GM21529 (cell line): Measurements from ENCODE around the gene ANAPC1.
A peak's percentile ranks its signal among the peaks of the same experiment; 100 is the strongest.
"Not testable (repeated sequence)": the region's sequence is repeated elsewhere in the genome, so short reads cannot be mapped to it uniquely, and the experiment has no call there.

Source experiments
- ATAC-seq: cut with Tn5 transposase; IDR thresholded peaks from one replicate; pipeline ENCODE4 v1.9.1; 2021; ENCODE audit not compliant: unreplicated experiment

ANAPC1 gene

GRCh38 chr2:111883661-111884591, at the start of gene ANAPC1:
ANAPC1 (minus strand) TSS chr2:111884193; CDS start chr2:111880825, 3,368 bp downstream.
- peak; percentile 87 for ATAC-seq

- no peak for ATAC-seq
These were observed 48.9 kb upstream of the ANAPC1 start for GRCh38 chr2:111932841-111933291.

GRCh38 chr2:111930875-111931274, 46.9 kb upstream of the ANAPC1 start:
- ATAC-seq: no peak

GRCh38 chr2:111930409-111930808, 46.4 kb upstream of the ANAPC1 start:
- no peak for ATAC-seq

DNA sequence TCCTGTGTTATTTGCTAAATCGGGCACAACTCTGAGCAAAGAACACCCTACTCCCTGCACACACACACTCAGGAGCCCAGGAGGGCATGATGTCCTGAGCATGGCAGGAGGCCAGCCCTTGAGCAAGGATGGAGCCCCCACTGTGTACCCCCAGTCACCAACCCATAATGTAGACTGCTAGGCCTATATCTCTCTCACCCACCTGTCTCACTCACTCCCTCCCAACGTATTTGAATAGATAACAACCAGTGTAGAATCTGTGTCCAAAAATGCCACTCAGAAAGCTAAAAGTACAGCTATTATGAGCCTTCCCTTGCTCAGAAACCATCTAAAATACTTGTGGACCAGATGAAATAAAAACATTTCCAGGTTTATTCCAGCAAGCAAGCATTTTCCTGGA, 43.7 kb upstream of the ANAPC1 start:
- ATAC-seq: no peak

GRCh38 chr2:111924617-111925107, 40.7 kb upstream of the ANAPC1 start:
- no peak for ATAC-seq

DNA sequence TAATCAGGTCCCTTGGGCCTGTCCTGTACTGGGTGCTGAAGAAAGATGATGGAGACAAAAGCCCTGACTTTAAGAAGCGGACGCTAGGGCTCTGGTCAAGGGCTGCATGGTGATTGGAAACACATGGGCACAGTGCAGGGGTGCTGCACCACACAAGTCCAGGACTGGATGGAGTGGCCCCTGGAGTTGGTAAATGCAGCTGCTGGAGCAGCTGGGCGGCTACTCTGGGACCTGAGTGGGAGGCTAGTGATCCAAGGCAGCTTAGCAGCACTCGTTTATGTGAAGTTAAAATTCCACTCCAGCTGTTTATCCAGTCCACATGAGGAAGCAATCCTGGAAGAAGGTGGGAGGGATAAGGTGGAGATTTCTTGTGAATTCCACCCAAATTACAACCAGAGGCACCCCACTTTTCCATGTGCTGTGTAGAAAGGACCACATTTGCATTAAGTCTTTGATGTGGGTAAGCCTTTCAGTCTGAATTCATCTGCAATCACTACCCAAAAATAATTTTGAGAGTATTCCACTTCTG, 39.3 kb upstream of the ANAPC1 start:
- ATAC-seq: no peak

DNA sequence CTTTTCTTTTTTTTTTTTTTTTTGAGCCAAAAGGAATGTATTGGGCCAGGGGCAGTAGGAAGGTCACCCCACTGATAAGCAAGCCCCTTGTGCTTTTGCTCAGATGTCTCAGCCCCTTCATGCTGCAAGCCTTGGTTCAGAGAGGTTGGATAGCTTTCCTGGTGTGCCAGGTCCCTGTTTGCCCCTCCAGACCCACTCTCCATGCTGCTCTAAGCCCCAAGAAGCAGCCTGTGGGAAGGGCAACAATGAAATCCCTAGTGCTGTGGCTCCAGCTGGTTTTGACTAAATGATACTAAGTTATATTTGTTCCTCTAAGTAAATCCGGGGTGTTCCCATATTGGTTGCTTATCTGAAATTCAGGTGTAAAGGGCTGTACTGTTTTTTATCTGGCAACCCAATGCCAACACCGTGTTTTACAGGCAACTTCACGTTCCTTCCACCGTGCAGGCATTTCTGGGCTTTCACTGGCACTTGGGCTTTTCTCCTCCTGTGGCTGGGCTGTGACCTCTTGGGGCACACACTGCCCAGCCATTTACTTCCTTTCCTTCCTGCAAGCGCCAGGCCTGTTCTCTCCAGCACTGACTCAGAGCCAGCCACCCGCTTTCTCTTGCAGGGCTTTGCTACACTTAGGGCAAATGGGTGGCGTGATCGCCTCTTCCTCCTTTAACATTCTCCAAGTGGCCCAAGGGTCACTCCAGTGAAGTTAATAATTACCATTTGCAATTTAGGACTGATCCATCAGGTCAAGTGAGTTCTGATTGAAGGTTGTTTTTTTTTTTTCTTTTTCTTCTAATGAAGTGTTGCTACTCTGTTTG, 36.0 kb upstream of the ANAPC1 start:
- no peak for ATAC-seq

DNA sequence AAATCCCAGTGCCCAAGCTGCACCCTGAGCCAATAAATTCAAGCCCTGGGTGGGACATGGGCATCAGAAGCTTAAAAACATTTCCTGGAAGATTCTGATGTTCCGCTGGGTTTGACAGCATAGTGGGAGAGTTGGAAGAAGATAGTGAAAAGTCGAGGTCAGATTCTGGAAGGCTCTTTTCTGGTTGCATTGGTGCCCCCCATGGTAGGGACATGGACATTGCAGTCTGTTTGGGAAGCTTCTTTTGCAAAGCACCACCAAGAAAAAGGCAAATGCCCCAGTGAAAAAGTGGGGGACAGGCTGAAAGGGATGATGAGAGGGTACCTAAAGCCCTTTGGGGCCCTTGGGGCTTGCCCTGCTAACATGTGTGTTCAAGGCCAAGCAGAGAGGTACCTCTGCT, 35.4 kb upstream of the ANAPC1 start:
- no peak for ATAC-seq

- no peak for ATAC-seq
These were observed 34.4 kb upstream of the ANAPC1 start for GRCh38 chr2:111918383-111918806.

- ATAC-seq: no peak
These were observed 33.1 kb upstream of the ANAPC1 start for GRCh38 chr2:111917106-111917505.

DNA sequence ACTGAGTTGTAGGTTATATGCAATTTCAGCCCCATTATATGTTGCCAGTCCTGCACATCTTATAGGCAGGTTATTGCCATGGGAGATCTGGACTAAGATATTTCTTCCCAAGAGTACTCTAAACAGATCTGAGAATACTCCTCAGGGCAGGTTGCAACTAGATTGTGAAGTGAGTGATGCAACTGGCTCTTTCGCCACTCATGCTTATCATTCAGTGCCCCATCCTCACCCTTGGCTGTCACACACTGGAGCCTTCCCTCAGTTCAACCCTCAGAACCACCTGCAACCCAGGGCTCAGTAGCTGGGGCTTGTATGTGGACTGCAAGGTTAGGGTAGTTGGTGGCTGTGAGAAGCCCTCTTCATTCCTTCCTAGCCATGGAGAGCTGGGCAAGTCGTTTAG, 28.6 kb upstream of the ANAPC1 start:
- no peak for ATAC-seq

DNA sequence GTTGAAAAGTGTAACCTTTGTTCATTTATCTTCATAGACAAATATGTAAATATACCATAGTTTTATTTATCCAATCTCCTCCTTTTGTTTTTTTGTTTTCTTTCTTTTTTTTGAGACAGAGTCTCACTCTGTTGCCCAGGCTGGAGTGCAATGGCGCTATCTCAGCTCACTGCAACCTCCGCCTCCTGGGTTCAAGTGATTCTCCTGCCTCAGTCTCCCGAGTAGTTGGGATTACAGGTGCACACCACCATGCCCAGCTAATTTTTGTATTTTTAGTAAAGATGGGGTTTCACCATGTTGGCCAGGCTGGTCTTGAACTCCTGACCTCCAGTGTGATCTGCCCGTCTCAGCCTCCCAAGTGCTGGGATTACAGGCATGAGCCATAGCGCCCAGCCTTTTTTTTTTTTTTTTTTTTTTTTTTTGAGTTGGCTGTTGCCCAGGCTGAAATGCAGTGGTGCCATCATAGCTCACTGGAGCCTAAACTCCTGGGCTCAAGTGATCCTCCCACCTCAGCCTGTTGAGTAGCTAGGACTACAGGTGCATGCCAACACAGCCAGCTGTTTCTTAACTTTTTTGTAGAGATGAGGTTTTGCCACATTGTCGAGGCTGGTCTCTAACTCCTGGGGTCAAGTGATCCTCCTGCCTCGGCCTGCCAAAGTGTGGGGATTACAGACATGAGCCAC, 27.4 kb upstream of the ANAPC1 start:
- ATAC-seq: not testable (repeated sequence)

- no peak for ATAC-seq
These were observed 26.8 kb upstream of the ANAPC1 start for GRCh38 chr2:111910609-111911277.

DNA sequence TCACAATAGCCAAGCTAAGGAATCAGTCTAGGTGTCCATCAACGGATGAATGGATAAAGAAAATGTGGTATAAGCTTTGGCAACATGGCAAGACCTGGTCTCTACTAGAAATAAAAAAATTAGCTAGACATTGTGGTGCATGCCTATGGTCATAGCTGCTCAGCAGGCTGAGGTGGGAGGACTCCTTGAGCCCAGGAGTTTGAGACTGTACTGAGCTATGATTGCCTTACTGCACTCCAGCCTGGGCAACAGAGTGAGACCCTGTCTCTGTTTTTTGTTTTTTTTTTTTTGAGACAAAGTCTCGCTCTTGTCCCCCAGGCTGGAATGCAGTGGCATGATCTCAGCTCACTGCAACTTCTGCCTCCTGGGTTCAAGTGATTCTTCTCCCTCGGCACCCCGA, 26.0 kb upstream of the ANAPC1 start:
- not testable (repeated sequence) for ATAC-seq

DNA sequence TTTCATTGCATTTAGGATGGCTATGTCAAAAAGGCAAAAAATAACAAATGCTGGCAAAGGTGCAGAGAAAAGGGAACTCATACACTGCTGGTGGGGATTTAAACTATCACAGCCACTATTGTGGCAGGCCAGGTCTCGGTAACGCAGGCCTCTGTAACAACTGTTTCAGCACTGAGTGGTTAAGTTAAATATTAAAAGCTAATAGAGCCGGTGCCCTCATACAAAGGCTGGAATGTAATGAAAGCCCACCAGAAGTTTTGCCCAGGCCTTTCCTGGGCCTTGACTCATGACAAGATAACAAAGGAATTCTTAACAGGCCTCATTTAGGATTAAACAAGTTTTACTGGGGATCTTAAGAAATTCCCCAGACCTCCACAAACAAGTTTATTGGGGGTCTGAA, 25.1 kb upstream of the ANAPC1 start:
- no peak for ATAC-seq

GRCh38 chr2:111908578-111908977, 24.6 kb upstream of the ANAPC1 start:
- ATAC-seq: no peak

DNA sequence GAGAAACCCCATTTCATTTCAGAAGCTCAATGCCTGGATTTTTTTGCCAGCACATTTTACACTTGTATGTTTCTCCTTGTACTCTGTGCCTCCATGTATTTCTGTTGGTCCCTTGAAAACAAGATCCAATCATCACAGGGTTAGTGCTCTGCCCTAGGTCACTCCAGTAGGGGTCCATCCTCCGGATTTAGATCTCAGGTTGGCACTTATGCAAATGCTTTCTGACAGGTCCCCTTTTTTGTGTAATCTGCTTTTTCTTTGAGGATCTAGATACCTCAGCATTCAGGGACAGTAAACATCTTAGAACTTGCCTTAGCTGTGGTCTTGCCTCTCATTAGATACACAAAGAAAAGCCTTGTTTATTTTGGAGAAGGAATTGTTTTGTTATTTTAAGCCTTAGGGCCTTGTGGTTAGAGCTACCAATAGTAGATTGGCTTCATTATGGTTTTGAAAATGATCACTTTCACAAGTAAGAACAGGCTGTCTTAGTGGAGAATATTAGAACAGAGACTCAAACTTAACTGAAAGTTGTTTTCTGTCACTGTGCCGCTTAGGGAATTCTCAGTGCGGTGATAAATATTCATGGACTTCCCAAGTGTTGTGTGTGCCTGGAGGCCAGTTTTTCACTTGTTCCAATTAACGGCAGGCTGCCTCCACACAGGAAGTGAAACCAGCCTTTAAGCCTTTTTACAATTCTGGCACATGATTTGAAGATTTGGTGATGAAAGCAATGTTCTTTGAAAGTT, 22.2 kb upstream of the ANAPC1 start:
- peak; percentile 79 for ATAC-seq

DNA sequence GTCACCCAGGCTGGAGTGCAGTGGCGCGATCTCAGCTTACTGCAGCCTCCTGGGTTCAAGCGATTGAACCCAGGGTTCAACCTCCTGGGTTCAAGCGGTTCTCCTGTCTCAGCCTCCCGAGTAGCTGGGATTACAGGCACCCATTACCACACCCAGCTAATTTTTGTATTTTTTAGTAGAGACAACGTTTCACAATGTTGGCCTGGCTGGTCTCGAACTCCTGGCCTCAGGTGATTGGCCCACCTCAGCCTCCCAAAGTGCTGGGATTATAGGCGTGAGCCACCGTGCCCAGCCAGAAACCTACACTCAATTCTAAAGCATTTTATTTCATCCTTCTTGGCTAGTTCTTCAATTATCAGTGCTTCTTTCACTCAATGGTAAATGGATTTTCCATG, 21.5 kb upstream of the ANAPC1 start:
- ATAC-seq: not testable (repeated sequence)
